ENCODE results near the gene DYNLL2.
A peak's percentile ranks its signal among the peaks of the same experiment; 100 is the strongest.
"Not testable (repeated sequence)": the region's sequence is repeated elsewhere in the genome, so short reads cannot be mapped to it uniquely, and the experiment has no call there.

The DYNLL2 gene

DNA sequence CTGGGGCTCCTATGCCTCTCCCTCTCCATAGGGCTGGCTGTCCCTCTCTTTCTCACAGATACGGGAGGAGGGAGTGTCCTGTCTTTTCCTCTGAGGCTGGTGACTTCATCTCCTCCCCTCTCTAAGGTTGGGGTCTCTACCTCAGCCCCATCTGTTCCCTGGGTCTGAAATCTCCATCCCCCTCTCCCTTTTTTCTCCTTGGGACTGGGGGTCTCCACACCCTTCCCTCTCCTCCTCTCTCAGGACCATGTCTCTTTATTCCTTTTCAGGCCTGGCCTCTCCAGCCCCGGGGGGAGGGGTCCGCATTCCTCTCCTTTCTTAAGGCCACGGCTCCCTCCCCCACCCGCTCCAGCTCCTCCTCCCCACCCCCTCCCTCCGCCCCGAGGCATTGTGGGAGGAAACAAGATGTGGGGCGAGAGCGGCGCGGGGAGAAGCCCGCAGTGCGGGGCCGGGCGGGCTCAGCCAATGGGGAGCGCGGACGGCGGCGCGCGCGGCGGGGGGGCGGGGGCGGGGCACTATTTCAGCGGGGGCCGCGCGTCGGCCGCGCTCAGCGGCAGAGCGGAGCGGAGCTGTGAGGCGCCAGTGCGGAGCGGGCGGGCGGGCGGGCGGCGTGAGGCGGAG is at the start of gene DYNLL2:
Gene DYNLL2 (plus strand): TSS at position 550 of the 621 bp plus-strand sequence. CDS start 3,672 bp downstream, outside the sequence.
- in situ Hi-C loops (cut with HindIII; ENCODE audit: low sequenced_read_pairs): no loop called here
- TF ChIP-seq, protein P1, sequence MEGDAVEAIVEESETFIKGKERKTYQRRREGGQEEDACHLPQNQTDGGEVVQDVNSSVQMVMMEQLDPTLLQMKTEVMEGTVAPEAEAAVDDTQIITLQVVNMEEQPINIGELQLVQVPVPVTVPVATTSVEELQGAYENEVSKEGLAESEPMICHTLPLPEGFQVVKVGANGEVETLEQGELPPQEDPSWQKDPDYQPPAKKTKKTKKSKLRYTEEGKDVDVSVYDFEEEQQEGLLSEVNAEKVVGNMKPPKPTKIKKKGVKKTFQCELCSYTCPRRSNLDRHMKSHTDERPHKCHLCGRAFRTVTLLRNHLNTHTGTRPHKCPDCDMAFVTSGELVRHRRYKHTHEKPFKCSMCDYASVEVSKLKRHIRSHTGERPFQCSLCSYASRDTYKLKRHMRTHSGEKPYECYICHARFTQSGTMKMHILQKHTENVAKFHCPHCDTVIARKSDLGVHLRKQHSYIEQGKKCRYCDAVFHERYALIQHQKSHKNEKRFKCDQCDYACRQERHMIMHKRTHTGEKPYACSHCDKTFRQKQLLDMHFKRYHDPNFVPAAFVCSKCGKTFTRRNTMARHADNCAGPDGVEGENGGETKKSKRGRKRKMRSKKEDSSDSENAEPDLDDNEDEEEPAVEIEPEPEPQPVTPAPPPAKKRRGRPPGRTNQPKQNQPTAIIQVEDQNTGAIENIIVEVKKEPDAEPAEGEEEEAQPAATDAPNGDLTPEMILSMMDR (IDR thresholded peaks at IDR 0.05; ENCODE audit: low read depth, low read length): no peak
- peak; percentile 88 for DNase-seq (ENCODE audit: low read depth, low spot score)
- H3K4me3 ChIP-seq (ENCODE audit: low read depth, low read length): peak within 1 kb of the TSS; percentile 80

DNA sequence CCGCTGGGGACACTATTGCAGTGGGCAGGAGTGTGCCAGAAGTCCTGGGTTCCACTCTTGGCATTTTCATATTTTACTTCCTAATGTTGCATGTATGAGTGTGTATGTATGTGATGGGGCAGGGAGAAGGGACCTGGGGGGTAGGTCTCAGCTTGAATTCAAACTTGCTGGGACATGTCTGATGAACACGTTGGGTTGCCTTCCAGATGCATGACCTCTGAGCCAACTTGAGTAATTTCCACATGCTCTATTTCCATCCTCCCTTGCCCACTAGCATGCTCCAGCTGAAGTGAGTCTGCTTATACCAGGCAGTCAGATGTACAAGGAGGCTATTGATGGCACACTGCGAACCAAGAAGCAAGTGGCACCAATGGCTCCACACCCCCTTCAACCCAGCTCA is 43.2 kb upstream of the DYNLL2 start:
- H3K4me3 ChIP-seq (ENCODE audit: low read depth, low read length): no peak overlapping the region
- in situ Hi-C loops (cut with HindIII; ENCODE audit: low sequenced_read_pairs): no loop called here
- no peak for DNase-seq (ENCODE audit: low read depth, low spot score)
- TF ChIP-seq, protein P1 (IDR thresholded peaks at IDR 0.05; ENCODE audit: low read depth, low read length): no peak

DNA sequence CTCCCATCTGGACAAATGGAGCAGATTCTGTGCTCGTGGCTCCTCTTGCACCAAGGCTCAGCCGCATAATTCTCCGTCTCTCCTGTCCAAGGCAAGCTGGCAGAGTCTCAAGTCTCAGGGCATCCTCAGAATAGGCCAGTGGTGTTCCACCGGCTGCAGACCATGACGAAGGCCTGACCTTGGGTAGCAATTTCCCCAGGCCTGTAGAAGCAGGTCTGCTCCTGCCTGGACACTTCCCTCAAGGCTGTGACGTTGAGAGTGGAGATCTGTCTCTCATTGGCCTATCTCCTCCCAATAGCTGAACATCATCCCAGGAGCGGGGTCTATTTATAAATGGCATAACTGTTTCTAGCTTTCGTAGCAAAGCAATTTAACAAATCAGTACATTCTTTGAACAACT is 42.8 kb upstream of the DYNLL2 start:
- TF ChIP-seq, protein P1 (IDR thresholded peaks at IDR 0.05; ENCODE audit: low read depth, low read length): no peak
- no peak for DNase-seq (ENCODE audit: low read depth, low spot score)

DNA sequence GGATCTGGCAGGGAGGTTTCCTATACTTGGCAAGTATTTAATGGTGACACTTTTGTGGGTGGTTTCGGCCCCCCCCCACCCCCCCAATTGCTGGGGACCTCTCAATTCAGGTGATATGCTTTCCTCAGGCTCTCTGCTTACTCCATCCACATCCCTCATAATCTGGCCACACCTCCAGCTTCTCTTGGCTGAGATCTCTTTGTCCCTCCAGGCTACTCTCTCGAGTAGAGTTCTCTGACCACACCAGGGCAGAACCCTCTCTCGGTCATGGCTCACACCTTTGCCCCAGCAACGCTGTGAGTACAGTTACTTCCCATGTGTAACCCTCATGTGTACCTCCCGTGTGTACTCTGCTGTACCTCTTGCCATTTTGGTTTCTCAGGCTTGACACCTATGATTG is 42.1 kb upstream of the DYNLL2 start:
- TF ChIP-seq, protein P1 (IDR thresholded peaks at IDR 0.05; ENCODE audit: low read depth, low read length): no peak
- in situ Hi-C loops (cut with HindIII; ENCODE audit: low sequenced_read_pairs): no loop called here
- no peak for DNase-seq (ENCODE audit: low read depth, low spot score)
- H3K4me3 ChIP-seq (ENCODE audit: low read depth, low read length): no peak overlapping the region

More for the DNA sequence above, 42.8 kb upstream of the DYNLL2 start:
- H3K4me3 ChIP-seq (ENCODE audit: low read depth, low read length): no peak overlapping the region
- in situ Hi-C loops (cut with HindIII; ENCODE audit: low sequenced_read_pairs): no loop called here

DNA sequence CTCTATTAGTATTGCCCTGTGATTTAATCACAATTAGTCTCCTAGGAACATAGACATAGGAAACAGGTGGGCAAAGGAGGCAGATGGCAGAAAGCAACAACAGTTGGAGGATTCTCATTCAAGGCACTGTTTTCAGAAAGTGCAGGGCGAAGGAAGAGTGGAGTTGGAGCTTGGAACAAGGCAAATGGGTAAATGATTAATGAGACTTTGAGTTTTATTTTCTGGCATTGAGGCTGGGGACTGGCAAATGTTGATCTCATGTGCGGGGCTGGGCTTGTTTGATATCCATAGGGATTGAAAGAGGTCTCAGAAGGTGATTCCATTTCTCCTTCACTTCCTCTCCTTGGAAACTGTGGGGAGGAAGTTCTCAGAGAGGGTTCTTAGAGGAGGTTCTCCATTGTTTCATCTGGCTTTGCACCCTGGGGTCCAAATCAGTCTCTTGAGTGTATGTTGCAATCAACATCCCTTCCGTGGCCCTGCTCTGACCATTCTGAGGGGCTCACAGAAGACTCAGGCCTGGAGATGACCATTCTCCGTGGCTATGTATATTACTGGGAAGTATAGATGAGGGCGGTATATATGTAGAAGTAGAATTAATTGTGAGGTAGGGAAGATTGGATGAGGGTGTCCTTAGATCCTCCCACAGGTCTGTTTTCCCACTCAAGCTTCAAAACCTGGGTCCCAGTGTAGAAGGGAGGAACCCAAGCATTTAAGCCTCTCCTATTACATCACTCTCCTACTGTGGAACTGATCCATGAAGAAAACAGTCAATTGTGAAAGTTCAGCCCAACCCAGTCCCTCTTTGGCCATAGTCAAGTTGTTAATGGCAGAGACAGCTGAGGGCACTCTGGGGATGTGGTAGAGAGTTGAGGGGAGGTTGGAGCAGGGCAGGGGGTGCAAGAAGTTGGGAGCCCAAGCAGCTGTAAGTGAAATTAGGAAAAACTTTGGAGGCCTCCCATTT is 39.7 kb upstream of the DYNLL2 start:
- TF ChIP-seq, protein P1 (IDR thresholded peaks at IDR 0.05; ENCODE audit: low read depth, low read length): no peak
- in situ Hi-C loops (cut with HindIII; ENCODE audit: low sequenced_read_pairs): no loop called here
- H3K4me3 ChIP-seq (ENCODE audit: low read depth, low read length): no peak overlapping the region
- no peak for DNase-seq (ENCODE audit: low read depth, low spot score)

DNA sequence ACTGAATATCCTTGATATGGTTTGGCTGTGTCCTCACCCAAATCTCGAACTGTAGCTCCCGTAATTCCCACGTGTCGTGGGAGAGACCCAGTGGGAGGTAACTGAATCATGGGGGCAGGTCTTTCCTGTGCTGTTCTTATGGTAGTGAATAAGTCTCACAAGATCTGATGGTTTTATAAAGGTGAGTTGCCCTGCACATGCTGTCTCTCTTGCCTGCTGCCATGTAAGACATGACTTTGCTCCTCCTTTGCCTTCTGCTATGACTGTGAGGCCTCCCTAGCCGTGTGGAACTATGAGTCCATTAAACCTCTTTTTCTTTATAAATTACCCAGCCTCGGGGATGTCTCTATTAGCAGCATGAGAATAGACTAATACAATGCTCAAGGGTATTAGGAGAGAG is 39.0 kb upstream of the DYNLL2 start:
- in situ Hi-C loops (cut with HindIII; ENCODE audit: low sequenced_read_pairs); DNase-seq (ENCODE audit: low read depth, low spot score); H3K4me3 ChIP-seq (ENCODE audit: low read depth, low read length): not testable (repeated sequence)
